HG02852 (cell line): ENCODE data around the gene LRRC52.
"Not testable (repeated sequence)": the region's sequence is repeated elsewhere in the genome, so short reads cannot be mapped to it uniquely, and the experiment has no call there.

Source experiments
- ATAC-seq: cut with Tn5 transposase; IDR thresholded peaks from one replicate; pipeline ENCODE4 v1.9.1; 2021; ENCODE audit warnings: mild to moderate bottlenecking, moderate library complexity; ENCODE audit not compliant: unreplicated experiment

LRRC52 gene

GRCh38 chr1:165580931-165581871 lies 37.4 kb downstream of the LRRC52 start:
- ATAC-seq: no peak

- no peak for ATAC-seq
Observed at GRCh38 chr1:165581926-165582325, 38.1 kb downstream of the LRRC52 start.

GRCh38 chr1:165586398-165586797 lies 42.6 kb downstream of the LRRC52 start:
- no peak for ATAC-seq

- not testable (repeated sequence) for ATAC-seq
Observed at GRCh38 chr1:165591391-165591790, 47.6 kb downstream of the LRRC52 start.

- ATAC-seq: no peak
Observed at GRCh38 chr1:165592945-165593823, 49.4 kb downstream of the LRRC52 start.

- ATAC-seq: no peak
Observed at GRCh38 chr1:165595246-165595938, 51.6 kb downstream of the LRRC52 start.

- peak; percentile 94 for ATAC-seq
Observed at GRCh38 chr1:165597883-165598675, 54.3 kb downstream of the LRRC52 start.

- no peak for ATAC-seq
Observed at GRCh38 chr1:165598676-165599059, 54.9 kb downstream of the LRRC52 start.

GRCh38 chr1:165600793-165601192 lies 57.0 kb downstream of the LRRC52 start:
- no peak for ATAC-seq

GRCh38 chr1:165603810-165604209 lies 60.0 kb downstream of the LRRC52 start:
- ATAC-seq: no peak

- ATAC-seq: no peak
Observed at GRCh38 chr1:165605246-165605645, 61.4 kb downstream of the LRRC52 start.

GRCh38 chr1:165606676-165607075 lies 62.9 kb downstream of the LRRC52 start:
- ATAC-seq: not testable (repeated sequence)

- ATAC-seq: no peak
Observed at GRCh38 chr1:165610866-165611265, 67.1 kb downstream of the LRRC52 start.

- no peak for ATAC-seq
Observed at GRCh38 chr1:165612062-165612461, 68.3 kb downstream of the LRRC52 start.
